ENCODE measurements around the gene ACE2. TPM values are rescaled to one million over a fixed set of nuclear protein-coding genes. Genes with fewer than 3 reads are reported as not detected.

Gene ACE2
- total RNA-seq, 4 donors from 2014 or later: 0.62 to 4.5 (median 2.1) TPM

DNA sequence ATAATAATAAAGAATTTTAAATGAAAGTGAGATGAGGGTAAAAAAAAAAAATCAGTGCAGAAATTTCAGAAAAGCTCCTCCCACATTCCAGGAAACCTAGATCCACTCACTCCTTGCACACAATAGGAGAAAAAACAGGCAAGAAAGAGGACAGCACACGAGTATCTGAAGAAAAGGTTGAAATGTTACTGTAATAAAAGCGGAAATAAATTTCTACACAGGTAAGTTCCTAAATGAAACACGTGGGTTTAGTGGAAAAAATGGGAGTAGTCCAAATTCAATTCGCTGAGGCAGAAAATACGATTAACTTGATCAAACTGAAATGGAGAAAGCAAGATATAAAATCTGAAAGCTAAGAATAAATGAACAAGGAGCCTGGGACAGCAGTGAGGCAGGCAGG, 2.0 kb upstream of the ACE2 start:
- TF ChIP-seq, protein P1, sequence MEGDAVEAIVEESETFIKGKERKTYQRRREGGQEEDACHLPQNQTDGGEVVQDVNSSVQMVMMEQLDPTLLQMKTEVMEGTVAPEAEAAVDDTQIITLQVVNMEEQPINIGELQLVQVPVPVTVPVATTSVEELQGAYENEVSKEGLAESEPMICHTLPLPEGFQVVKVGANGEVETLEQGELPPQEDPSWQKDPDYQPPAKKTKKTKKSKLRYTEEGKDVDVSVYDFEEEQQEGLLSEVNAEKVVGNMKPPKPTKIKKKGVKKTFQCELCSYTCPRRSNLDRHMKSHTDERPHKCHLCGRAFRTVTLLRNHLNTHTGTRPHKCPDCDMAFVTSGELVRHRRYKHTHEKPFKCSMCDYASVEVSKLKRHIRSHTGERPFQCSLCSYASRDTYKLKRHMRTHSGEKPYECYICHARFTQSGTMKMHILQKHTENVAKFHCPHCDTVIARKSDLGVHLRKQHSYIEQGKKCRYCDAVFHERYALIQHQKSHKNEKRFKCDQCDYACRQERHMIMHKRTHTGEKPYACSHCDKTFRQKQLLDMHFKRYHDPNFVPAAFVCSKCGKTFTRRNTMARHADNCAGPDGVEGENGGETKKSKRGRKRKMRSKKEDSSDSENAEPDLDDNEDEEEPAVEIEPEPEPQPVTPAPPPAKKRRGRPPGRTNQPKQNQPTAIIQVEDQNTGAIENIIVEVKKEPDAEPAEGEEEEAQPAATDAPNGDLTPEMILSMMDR (IDR thresholded peaks at IDR 0.05): no peak
- TF ChIP-seq POLR2AphosphoS5 (IDR thresholded peaks at IDR 0.05) (no peak), EP300 (IDR thresholded peaks at IDR 0.05) (no peak), POLR2A (IDR thresholded peaks at IDR 0.05) (no peak)
- Histone ChIP-seq H3K27ac (no peak overlapping the region), H3K36me3 (no peaks in the 10 kb centered on the region), H3K27me3 (no peaks in the 10 kb centered on the region), H3K9me3 (no peaks in the 10 kb centered on the region), H3K4me3 (no peak overlapping the region), H3K4me1 (no peaks in the 10 kb centered on the region)
- 63 to 81% methylated on average over 3 to 5 of the region's 5 CpGs for WGBS, 2 donors (ENCODE audit: low coverage in 1 of 2)
- no peak for ATAC-seq

DNA sequence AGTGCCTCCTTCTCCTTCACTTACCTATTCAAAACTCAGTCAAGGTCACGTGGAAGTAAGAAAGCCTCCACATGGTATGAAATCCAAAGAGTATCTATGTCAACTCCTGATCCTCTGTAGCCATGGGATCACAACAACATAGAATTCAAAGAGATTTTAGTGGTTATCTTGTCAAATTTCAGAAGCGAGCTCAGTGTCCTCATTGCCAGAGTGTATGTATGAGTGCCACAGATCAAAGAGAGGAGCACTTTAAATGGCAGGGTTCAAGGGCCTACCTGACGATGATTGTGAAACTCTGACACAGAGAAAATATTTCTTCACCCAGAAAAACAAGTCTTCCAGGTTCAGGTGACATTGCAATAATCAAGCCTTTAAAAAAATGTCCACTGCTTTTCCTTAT, 1.2 kb upstream of the ACE2 start:
- TF ChIP-seq, protein P1 (IDR thresholded peaks at IDR 0.05): no peak
- no peak for TF ChIP-seq POLR2AphosphoS5 (IDR thresholded peaks at IDR 0.05)
- no peak for TF ChIP-seq EP300 (IDR thresholded peaks at IDR 0.05)
- TF ChIP-seq POLR2A (IDR thresholded peaks at IDR 0.05): no peak
- WGBS, 2 donors (ENCODE audit: low coverage in 1 of 2): 70 to 81% methylated on average over 2 of the region's 3 CpGs

DNA sequence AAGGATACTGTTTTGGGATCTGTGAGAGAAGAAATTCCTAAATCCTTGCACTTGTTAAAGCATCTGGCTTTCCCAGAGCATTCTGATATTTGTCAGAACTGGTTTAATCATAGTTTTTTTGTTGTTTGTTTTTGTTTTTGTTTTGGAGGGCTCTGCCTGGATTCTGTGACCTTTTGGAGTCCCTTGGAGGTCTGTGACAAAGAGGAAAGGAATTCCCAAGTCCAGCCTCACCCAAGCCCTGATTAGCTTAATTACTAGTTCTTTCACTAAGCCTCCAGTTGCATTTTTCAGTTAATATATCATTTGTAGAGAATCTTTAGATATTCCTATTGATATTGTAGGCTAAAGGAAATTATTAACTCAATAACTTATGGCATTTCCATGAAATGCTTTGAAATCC, 711 bp downstream of the ACE2 start:
- no peaks in the 10 kb centered on the region for H3K27me3 ChIP-seq
- H3K36me3 ChIP-seq: no peaks in the 10 kb centered on the region
- H3K4me1 ChIP-seq: no peaks in the 10 kb centered on the region
- no peaks in the 10 kb centered on the region for H3K9me3 ChIP-seq
- no peak overlapping the region for H3K27ac ChIP-seq
- ATAC-seq: no peak
- TF ChIP-seq POLR2A (IDR thresholded peaks at IDR 0.05) (no peak), POLR2AphosphoS5 (IDR thresholded peaks at IDR 0.05) (no peak), EP300 (IDR thresholded peaks at IDR 0.05) (no peak)
- TF ChIP-seq, protein P1 (IDR thresholded peaks at IDR 0.05): no peak
- H3K4me3 ChIP-seq: no peak overlapping the region

More for the DNA sequence above, 1.2 kb upstream of the ACE2 start:
- Histone ChIP-seq H3K27me3 (no peaks in the 10 kb centered on the region), H3K4me3 (no peak overlapping the region), H3K36me3 (no peaks in the 10 kb centered on the region), H3K27ac (no peak overlapping the region), H3K4me1 (no peaks in the 10 kb centered on the region), H3K9me3 (no peaks in the 10 kb centered on the region)
- no peak for ATAC-seq

DNA sequence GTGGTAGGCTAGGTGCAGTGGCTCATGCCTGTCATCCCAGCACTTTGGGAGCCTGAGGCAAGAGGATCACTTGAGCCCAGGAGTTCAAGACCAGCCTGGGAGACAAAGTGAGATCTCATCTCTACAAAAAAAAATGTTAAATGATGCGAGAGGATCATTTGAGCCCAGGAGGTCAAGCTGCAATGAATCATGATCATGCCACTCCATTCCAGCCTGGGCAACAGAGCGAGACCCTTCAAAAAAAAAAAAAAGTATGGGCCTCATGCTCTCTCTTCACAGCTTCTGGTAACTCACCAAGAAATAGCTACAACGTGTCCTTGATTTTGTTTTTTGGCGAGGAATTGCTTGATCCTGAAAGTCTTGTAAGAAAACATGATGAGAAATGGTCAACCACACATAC, 1.3 kb downstream of the ACE2 start:
- no peak for ATAC-seq
- Histone ChIP-seq H3K4me1 (no peaks in the 10 kb centered on the region), H3K27me3 (no peaks in the 10 kb centered on the region), H3K4me3 (no peak overlapping the region), H3K9me3 (no peaks in the 10 kb centered on the region), H3K36me3 (no peaks in the 10 kb centered on the region), H3K27ac (no peak overlapping the region)
- TF ChIP-seq POLR2A (IDR thresholded peaks at IDR 0.05) (no peak), EP300 (IDR thresholded peaks at IDR 0.05) (no peak), POLR2AphosphoS5 (IDR thresholded peaks at IDR 0.05) (no peak)
- TF ChIP-seq, protein P1 (IDR thresholded peaks at IDR 0.05): no peak
- 70 to 87% methylated on average over 3 to 4 of the region's 4 CpGs for WGBS, 2 donors (ENCODE audit: low coverage in 1 of 2)

DNA sequence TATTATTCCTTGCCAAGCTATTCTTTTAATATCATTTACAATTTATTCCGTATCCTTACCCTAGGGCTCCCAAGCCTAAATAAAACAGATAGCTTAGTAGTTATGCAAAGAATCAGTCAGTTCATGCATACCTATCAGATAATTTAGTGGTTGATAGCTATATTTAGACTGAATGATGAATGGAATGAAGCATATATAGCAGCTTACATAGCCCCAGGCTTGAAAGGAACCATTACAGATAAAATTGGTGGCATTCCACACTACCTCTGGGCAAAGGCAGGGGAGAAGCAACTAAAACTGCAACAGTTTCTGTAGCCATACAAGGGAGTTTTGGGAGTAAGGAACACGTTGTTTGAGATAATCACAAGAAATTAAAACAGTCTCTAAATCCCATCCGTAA, 2.7 kb downstream of the ACE2 start:
- no peak for ATAC-seq
- 44 to 64% methylated on average over 3 of the region's 3 CpGs for WGBS, 2 donors (ENCODE audit: low coverage in 1 of 2)
- H3K9me3 ChIP-seq: no peaks in the 10 kb centered on the region
- no peaks in the 10 kb centered on the region for H3K27me3 ChIP-seq
- TF ChIP-seq EP300 (IDR thresholded peaks at IDR 0.05) (no peak), POLR2A (IDR thresholded peaks at IDR 0.05) (no peak), POLR2AphosphoS5 (IDR thresholded peaks at IDR 0.05) (no peak)
- TF ChIP-seq, protein P1 (IDR thresholded peaks at IDR 0.05): no peak
- no peak overlapping the region for H3K27ac ChIP-seq
- H3K4me1 ChIP-seq: no peaks in the 10 kb centered on the region
- no peaks in the 10 kb centered on the region for H3K36me3 ChIP-seq
- H3K4me3 ChIP-seq: no peak overlapping the region

All from gastroesophageal sphincter (tissue), 4 donors.